ENCODE data around the gene PMS2. TPM values are rescaled to one million over a fixed set of nuclear protein-coding genes. Genes with fewer than 3 reads are reported as not detected.
"Not testable (repeated sequence)": the region's sequence is repeated elsewhere in the genome, so short reads cannot be mapped to it uniquely, and the experiment has no call there.

Gene PMS2
- total RNA-seq, 3 donors from 2014 or later (not counting 1 experiment from before 2014, with no cell fraction given) = 13.2 to 17.3 (median 15.6) TPM

DNA sequence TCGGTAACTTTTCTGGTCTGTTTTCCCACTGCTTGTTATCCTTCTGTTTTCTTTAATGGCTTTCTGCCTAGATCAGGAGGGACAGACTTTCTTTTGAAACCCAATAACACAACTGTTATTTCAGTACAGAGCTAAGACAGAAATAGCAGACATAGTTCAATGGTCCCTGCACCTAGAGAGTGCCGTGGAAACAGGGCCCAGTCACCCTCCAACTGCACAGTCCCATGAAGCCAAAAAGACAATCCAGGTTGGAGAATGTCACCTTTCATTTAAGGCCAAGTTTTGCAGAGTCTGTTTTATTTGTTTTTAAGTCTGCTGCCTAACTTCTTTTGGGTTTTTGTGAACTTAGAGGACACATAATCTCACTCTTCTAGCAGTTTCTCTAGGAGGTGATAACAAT, 2.7 kb upstream of the PMS2 start:
- peak overlapping the region in 1 of 2 donors; percentile 38 for H3K27ac Mint-ChIP-seq
- peaks cover 14% of the 10 kb centered on the region for H3K4me1 ChIP-seq (ENCODE audit: control insufficient read depth, insufficient read depth, low read length)
- H3K9me3 Mint-ChIP-seq = no peaks in the 10 kb centered on the region
- TF ChIP-seq, protein P1, sequence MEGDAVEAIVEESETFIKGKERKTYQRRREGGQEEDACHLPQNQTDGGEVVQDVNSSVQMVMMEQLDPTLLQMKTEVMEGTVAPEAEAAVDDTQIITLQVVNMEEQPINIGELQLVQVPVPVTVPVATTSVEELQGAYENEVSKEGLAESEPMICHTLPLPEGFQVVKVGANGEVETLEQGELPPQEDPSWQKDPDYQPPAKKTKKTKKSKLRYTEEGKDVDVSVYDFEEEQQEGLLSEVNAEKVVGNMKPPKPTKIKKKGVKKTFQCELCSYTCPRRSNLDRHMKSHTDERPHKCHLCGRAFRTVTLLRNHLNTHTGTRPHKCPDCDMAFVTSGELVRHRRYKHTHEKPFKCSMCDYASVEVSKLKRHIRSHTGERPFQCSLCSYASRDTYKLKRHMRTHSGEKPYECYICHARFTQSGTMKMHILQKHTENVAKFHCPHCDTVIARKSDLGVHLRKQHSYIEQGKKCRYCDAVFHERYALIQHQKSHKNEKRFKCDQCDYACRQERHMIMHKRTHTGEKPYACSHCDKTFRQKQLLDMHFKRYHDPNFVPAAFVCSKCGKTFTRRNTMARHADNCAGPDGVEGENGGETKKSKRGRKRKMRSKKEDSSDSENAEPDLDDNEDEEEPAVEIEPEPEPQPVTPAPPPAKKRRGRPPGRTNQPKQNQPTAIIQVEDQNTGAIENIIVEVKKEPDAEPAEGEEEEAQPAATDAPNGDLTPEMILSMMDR (IDR thresholded peaks at IDR 0.05) = no peak
- H3K4me3 Mint-ChIP-seq = peak overlapping the region; percentile 40
- intact Hi-C loops (cut with micrococcal nuclease) = no loop called here
- no peaks in the 10 kb centered on the region for H3K36me3 Mint-ChIP-seq
- 95% methylated on average over 2 of the region's 2 CpGs for WGBS (ENCODE audit: insufficient coverage)
- ATAC-seq = no peak
- no peak for DNase-seq
- peaks cover 13% of the 10 kb centered on the region for H3K36me3 ChIP-seq (ENCODE audit: control insufficient read depth, insufficient read depth, low read length)
- H3K27me3 Mint-ChIP-seq (ENCODE audit: low read depth in 2 of 2) = no peaks in the 10 kb centered on the region
- H3K27ac ChIP-seq (ENCODE audit: low read length) = no peak overlapping the region
- no peak overlapping the region for H3K4me3 ChIP-seq (ENCODE audit: low read length)
- H3K4me1 Mint-ChIP-seq = peaks cover 11 to 20% of the 10 kb centered on the region in 2 donors
- no peaks in the 10 kb centered on the region for H3K27me3 ChIP-seq (ENCODE audit: control insufficient read depth, insufficient read depth, low read length)
- H3K9me3 ChIP-seq (ENCODE audit: control insufficient read depth, insufficient read depth, low read length) = no peaks in the 10 kb centered on the region

DNA sequence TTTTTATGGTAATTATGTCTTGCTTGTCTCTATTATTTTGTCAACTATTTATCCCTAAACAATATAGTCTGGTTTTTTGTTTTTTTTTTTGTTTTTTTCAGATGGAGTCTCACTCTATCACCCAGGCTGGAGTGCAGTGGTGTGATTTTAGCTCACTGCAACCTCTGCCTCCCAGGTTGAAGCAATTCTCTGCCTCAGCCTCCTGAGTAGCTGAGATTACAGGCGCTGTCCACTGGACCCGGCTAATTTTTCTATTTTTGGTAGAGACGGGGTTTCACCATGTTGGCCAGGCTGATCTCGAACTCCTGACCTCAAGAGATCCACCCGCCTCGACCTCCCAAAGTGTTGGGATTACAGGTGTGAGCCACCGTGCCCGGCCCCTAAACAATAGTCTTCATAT, 1.5 kb upstream of the PMS2 start:
- WGBS (ENCODE audit: insufficient coverage) = 97% methylated on average over 8 of the region's 8 CpGs
- ATAC-seq; H3K27ac ChIP-seq (ENCODE audit: low read length); H3K36me3 ChIP-seq (ENCODE audit: control insufficient read depth, insufficient read depth, low read length); H3K27me3 ChIP-seq (ENCODE audit: control insufficient read depth, insufficient read depth, low read length); H3K4me3 ChIP-seq (ENCODE audit: low read length); H3K36me3 Mint-ChIP-seq; H3K9me3 Mint-ChIP-seq; DNase-seq; H3K9me3 ChIP-seq (ENCODE audit: control insufficient read depth, insufficient read depth, low read length); intact Hi-C loops (cut with micrococcal nuclease); H3K27me3 Mint-ChIP-seq (ENCODE audit: low read depth in 2 of 2): not testable (repeated sequence)
- peaks cover 14% of the 10 kb centered on the region for H3K4me1 ChIP-seq (ENCODE audit: control insufficient read depth, insufficient read depth, low read length)
- H3K27ac Mint-ChIP-seq = peak overlapping the region; percentile 89 to 93
- peak overlapping the region; percentile 84 for H3K4me3 Mint-ChIP-seq
- peaks cover 11 to 20% of the 10 kb centered on the region in 2 donors for H3K4me1 Mint-ChIP-seq

DNA sequence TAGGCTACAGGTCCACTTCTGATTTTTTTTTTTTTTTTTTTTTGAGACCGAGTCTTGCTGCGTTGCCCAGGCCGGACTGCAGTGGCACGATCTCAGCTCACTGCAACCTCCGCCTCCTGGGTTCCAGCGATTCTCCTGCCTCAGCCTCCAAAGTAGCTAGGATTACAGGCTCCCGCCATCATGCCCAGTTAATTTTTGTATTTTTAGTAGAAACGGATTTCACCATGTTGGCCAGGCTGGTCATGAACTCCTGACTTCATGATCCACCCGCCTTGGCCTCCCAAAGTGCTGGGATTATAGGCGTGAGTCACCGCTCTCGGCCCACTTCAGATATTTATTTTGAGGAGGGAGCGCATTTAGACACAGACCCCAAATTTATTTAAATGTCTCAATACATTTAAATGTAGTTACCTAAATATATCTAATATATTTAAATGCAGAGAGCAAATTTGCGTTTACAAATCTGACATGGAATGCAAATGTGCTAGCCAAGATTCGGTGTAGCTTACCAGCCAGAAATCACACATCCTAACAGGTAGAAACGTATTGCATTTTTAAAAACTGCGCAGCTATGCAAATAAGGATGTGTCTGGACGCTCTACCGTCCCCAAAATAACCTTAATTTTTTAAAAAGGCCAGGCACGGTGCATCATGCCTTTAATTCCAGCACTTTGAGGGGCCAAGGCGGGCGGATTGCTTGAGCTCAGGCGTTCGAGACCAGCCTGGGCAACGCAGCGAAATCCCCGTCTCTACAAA, 836 bp downstream of the PMS2 start:
- DNase-seq; ATAC-seq; H3K4me3 Mint-ChIP-seq; H3K9me3 ChIP-seq (ENCODE audit: control insufficient read depth, insufficient read depth, low read length); intact Hi-C loops (cut with micrococcal nuclease); H3K9me3 Mint-ChIP-seq; H3K27me3 Mint-ChIP-seq (ENCODE audit: low read depth in 2 of 2); H3K36me3 ChIP-seq (ENCODE audit: control insufficient read depth, insufficient read depth, low read length); H3K27me3 ChIP-seq (ENCODE audit: control insufficient read depth, insufficient read depth, low read length); H3K36me3 Mint-ChIP-seq; H3K27ac ChIP-seq (ENCODE audit: low read length): not testable (repeated sequence)
- Mint-ChIP-seq H3K27ac (peak overlapping the region; percentile 53 to 93), H3K4me1 (peaks cover 11 to 20% of the 10 kb centered on the region in 2 donors)
- 53% methylated on average over 18 of the region's 27 CpGs for WGBS (ENCODE audit: insufficient coverage)
- peaks cover 14% of the 10 kb centered on the region for H3K4me1 ChIP-seq (ENCODE audit: control insufficient read depth, insufficient read depth, low read length)
- peak overlapping the region; percentile 85 for H3K4me3 ChIP-seq (ENCODE audit: low read length)

DNA sequence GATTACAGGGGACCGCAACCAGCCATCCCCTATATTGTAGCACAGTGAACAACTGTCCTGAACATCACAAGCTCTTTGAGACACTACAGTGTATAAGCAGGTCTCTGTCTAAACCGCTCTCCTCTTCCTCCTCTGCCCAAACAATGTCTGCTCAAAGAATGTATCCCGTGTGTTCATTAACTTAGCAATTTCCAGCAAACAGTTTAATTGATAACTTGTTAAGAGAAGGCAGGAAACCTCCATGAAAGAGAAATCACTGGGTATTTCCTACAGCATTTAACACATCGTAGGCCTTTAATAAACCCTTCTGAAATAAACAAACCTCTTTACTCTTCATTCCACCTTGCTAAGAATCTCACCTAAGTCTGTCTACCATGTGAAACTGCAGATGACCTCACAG, 1.5 kb downstream of the PMS2 start:
- no peaks in the 10 kb centered on the region for H3K9me3 Mint-ChIP-seq

More for the DNA sequence above, 1.5 kb downstream of the PMS2 start:
- H3K4me3 ChIP-seq (ENCODE audit: low read length) = no peak overlapping the region
- WGBS (ENCODE audit: insufficient coverage) = 92% methylated on average over 3 of the region's 4 CpGs
- TF ChIP-seq, protein P1 (IDR thresholded peaks at IDR 0.05) = no peak
- DNase-seq (no peak), ATAC-seq (no peak)
- H3K9me3 ChIP-seq (ENCODE audit: control insufficient read depth, insufficient read depth, low read length) = no peaks in the 10 kb centered on the region
- no peak overlapping the region for H3K4me3 Mint-ChIP-seq
- no peaks in the 10 kb centered on the region for H3K27me3 Mint-ChIP-seq (ENCODE audit: low read depth in 2 of 2)
- H3K27me3 ChIP-seq (ENCODE audit: control insufficient read depth, insufficient read depth, low read length) = no peaks in the 10 kb centered on the region
- H3K27ac Mint-ChIP-seq = peak overlapping the region in 1 of 2 donors; percentile 53
- peaks cover 14% of the 10 kb centered on the region for H3K4me1 ChIP-seq (ENCODE audit: control insufficient read depth, insufficient read depth, low read length)
- peaks cover 7% of the 10 kb centered on the region for H3K36me3 ChIP-seq (ENCODE audit: control insufficient read depth, insufficient read depth, low read length)
- H3K36me3 Mint-ChIP-seq = no peaks in the 10 kb centered on the region
- intact Hi-C loops (cut with micrococcal nuclease) = no loop called here
- no peak overlapping the region for H3K27ac ChIP-seq (ENCODE audit: low read length)
- peaks cover 11 to 20% of the 10 kb centered on the region in 2 donors for H3K4me1 Mint-ChIP-seq

Data from natural killer cell (primary cell).